Measurements from ENCODE around the gene DGKE.

Gene DGKE

GRCh38 chr17:56822725-56823124, 11.2 kb upstream of the DGKE start:
- H3K4me1 ChIP-seq (ENCODE audit: insufficient read depth, low read length, poor library complexity, severe bottlenecking) = peaks cover 10% of the 10 kb centered on the region
- H2AFZ ChIP-seq (ENCODE audit: low read length) = no peak overlapping the region
- no peaks in the 10 kb centered on the region for H3K36me3 ChIP-seq (ENCODE audit: insufficient read depth, low read length)
- no peaks in the 10 kb centered on the region for H3K9me2 ChIP-seq (replicated peaks; ENCODE audit: low read depth, low read length)
- H3K4me2 ChIP-seq (ENCODE audit: low read depth, low read length, poor library complexity, severe bottlenecking) = no peak overlapping the region
- H3K4me3 ChIP-seq (ENCODE audit: low read length, poor library complexity, severe bottlenecking) = no peak overlapping the region
- H4K20me1 ChIP-seq (ENCODE audit: insufficient read depth, low read length, poor library complexity, severe bottlenecking) = no peaks in the 10 kb centered on the region
- no peaks in the 10 kb centered on the region for H3F3A ChIP-seq (ENCODE audit: low read depth)
- H3K9ac ChIP-seq (ENCODE audit: low read depth, low read length, poor library complexity, severe bottlenecking) = no peak overlapping the region
- no peaks in the 10 kb centered on the region for H3K79me2 ChIP-seq (ENCODE audit: insufficient read depth, low read length)
- H3K27me3 ChIP-seq (ENCODE audit: insufficient read depth, low read length, poor library complexity, severe bottlenecking) = no peaks in the 10 kb centered on the region
- TF ChIP-seq CTCF (conservative IDR thresholded peaks at IDR 0.05; ENCODE audit: low read length) (no peak), EZH2phosphoT487 (IDR thresholded peaks at IDR 0.05; ENCODE audit: borderline replicate concordance) (no peak)
- H3K9me3 ChIP-seq (ENCODE audit: insufficient read depth, low read depth, low read length) = no peaks in the 10 kb centered on the region

- Histone ChIP-seq H3K4me3 (ENCODE audit: low read length, poor library complexity, severe bottlenecking) (no peak overlapping the region), H3K27me3 (ENCODE audit: insufficient read depth, low read length, poor library complexity, severe bottlenecking) (no peaks in the 10 kb centered on the region), H2AFZ (ENCODE audit: low read length) (no peak overlapping the region), H3K9ac (ENCODE audit: low read depth, low read length, poor library complexity, severe bottlenecking) (no peak overlapping the region), H3F3A (ENCODE audit: low read depth) (no peaks in the 10 kb centered on the region), H3K9me2 (replicated peaks; ENCODE audit: low read depth, low read length) (no peaks in the 10 kb centered on the region), H3K36me3 (ENCODE audit: insufficient read depth, low read length) (no peaks in the 10 kb centered on the region), H3K4me2 (ENCODE audit: low read depth, low read length, poor library complexity, severe bottlenecking) (no peak overlapping the region), H3K79me2 (ENCODE audit: insufficient read depth, low read length) (peaks cover 5% of the 10 kb centered on the region; the same call in 1 of the 2 replicates), H4K20me1 (ENCODE audit: insufficient read depth, low read length, poor library complexity, severe bottlenecking) (no peaks in the 10 kb centered on the region), H3K4me1 (ENCODE audit: insufficient read depth, low read length, poor library complexity, severe bottlenecking) (peaks cover 10% of the 10 kb centered on the region), H3K9me3 (ENCODE audit: insufficient read depth, low read depth, low read length) (no peaks in the 10 kb centered on the region)
- TF ChIP-seq EZH2phosphoT487 (IDR thresholded peaks at IDR 0.05; ENCODE audit: borderline replicate concordance) (no peak), CTCF (conservative IDR thresholded peaks at IDR 0.05; ENCODE audit: low read length) (no peak)
Measured at GRCh38 chr17:56823848-56824247, 10.1 kb upstream of the DGKE start.

- H3F3A ChIP-seq (ENCODE audit: low read depth) = no peaks in the 10 kb centered on the region
- peaks cover 10% of the 10 kb centered on the region for H3K79me2 ChIP-seq (ENCODE audit: insufficient read depth, low read length)
- no peaks in the 10 kb centered on the region for H3K27me3 ChIP-seq (ENCODE audit: insufficient read depth, low read length, poor library complexity, severe bottlenecking)
- no peak overlapping the region for H3K9ac ChIP-seq (ENCODE audit: low read depth, low read length, poor library complexity, severe bottlenecking)
- no peak overlapping the region for H3K4me2 ChIP-seq (ENCODE audit: low read depth, low read length, poor library complexity, severe bottlenecking)
- H3K9me2 ChIP-seq (replicated peaks; ENCODE audit: low read depth, low read length) = no peaks in the 10 kb centered on the region
- no peak for TF ChIP-seq EZH2phosphoT487 (IDR thresholded peaks at IDR 0.05; ENCODE audit: borderline replicate concordance)
- TF ChIP-seq CTCF (conservative IDR thresholded peaks at IDR 0.05; ENCODE audit: low read length) = no peak
- H3K4me3 ChIP-seq (ENCODE audit: low read length, poor library complexity, severe bottlenecking) = no peak overlapping the region
- H2AFZ ChIP-seq (ENCODE audit: low read length) = no peak overlapping the region
- no peaks in the 10 kb centered on the region for H4K20me1 ChIP-seq (ENCODE audit: insufficient read depth, low read length, poor library complexity, severe bottlenecking)
- H3K36me3 ChIP-seq (ENCODE audit: insufficient read depth, low read length) = no peaks in the 10 kb centered on the region
- H3K9me3 ChIP-seq (ENCODE audit: insufficient read depth, low read depth, low read length) = no peaks in the 10 kb centered on the region
- peaks cover 12% of the 10 kb centered on the region for H3K4me1 ChIP-seq (ENCODE audit: insufficient read depth, low read length, poor library complexity, severe bottlenecking)
Measured at GRCh38 chr17:56824503-56824902, 9.4 kb upstream of the DGKE start.

All from Loucy (cell line).